ENCODE results near the gene KAT14.

DNA sequence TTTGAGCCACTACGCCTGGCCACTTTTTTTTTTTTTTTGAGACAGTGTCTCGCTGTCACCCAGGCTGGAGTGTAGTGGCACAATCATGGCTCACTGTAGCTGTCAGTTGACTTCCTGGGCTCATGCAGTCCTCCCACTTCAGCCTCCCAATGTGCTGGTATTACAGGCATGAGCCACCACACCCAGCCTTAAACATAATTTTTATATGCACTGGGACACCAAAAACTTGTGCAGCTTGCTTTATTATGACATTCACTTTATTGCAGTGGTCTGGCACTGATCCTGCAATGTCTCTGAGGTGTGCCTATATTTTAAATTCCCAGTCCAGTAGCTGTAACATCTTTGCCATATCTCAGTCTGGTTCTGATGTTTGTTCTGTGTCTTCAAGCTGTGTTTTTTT, 34.7 kb downstream of the KAT14 start:
- TF ChIP-seq, protein P1, sequence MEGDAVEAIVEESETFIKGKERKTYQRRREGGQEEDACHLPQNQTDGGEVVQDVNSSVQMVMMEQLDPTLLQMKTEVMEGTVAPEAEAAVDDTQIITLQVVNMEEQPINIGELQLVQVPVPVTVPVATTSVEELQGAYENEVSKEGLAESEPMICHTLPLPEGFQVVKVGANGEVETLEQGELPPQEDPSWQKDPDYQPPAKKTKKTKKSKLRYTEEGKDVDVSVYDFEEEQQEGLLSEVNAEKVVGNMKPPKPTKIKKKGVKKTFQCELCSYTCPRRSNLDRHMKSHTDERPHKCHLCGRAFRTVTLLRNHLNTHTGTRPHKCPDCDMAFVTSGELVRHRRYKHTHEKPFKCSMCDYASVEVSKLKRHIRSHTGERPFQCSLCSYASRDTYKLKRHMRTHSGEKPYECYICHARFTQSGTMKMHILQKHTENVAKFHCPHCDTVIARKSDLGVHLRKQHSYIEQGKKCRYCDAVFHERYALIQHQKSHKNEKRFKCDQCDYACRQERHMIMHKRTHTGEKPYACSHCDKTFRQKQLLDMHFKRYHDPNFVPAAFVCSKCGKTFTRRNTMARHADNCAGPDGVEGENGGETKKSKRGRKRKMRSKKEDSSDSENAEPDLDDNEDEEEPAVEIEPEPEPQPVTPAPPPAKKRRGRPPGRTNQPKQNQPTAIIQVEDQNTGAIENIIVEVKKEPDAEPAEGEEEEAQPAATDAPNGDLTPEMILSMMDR (IDR thresholded peaks at IDR 0.05; ENCODE audit: insufficient read depth, low read length, poor library complexity, severe bottlenecking), result no peak
- no peak for TF ChIP-seq EZH2phosphoT487 (conservative IDR thresholded peaks at IDR 0.05; ENCODE audit: low read length)
